Upper lobe of left lung (tissue), 4 donors: ENCODE measurements around the gene SPDYE6.
"Not testable (repeated sequence)": the region's sequence is repeated elsewhere in the genome, so short reads cannot be mapped to it uniquely, and the experiment has no call there.

ENCODE experiments used
- CTCF ChIP-seq, 6 experiments: fragments of 450-650 bp in 4 of 6; fragments of 200-600 bp in 2 of 6; sonication (generic) in 2 of 6; IDR thresholded peaks; one replicate each; pipeline ENCODE4 v1.5.1; 2016 to 2019; ENCODE audit warnings: antibody characterized with exemption in 6 of 6
- EP300 ChIP-seq, 4 donors: sonication (generic); formaldehyde crosslinking; IDR thresholded peaks; one replicate each; pipeline ENCODE4 v1.5.1; 2017; ENCODE audit warnings: antibody characterized with exemption in 4 of 4, control low read depth in 2 of 4

GRCh38 chr7:102381696-102382425, 25.6 kb upstream of the SPDYE6 start:
- TF ChIP-seq CTCF, EP300 (IDR thresholded peaks at IDR 0.05): not testable (repeated sequence)
